Activated CD4-positive, alpha-beta T cell treated with anti-CD3 and anti-CD28 coated beads for 1 hour (primary cell): ENCODE results near the gene RAB6A.
"Not testable (repeated sequence)": the region's sequence is repeated elsewhere in the genome, so short reads cannot be mapped to it uniquely, and the experiment has no call there.

Source experiments
- DNase-seq: peaks from one replicate; pipeline ENCODE4 v3.0.0-alpha.2; 2020

Gene RAB6A

GRCh38 chr11:73761403-73761945 lies 600 bp upstream of the RAB6A start:
- DNase-seq = no peak

DNA sequence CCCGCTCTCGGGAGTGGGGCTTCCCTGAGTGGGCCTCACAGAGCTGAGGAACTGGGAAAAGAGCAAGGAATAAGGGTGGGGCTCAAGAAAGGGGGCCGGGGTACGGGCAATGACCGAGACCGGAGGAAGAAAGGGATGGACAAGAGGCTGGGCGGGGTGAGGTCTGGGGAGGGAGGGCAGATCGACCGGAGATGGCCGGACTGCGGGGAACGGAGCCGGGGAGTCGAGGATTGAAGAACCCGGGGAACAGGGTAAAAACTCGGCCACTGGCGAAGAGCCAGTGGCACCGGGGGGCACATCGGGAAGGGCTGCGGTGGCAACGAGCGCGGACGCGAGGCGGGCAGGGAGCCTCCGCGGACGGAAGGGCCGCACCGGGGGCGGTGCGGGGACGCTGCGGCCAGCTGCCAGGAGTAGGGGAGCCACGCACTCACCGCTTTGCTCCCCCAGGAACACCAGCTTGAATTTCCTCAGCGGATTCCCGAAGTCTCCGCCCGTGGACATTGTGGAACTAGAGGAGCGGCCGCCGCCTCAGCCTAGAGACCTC lies 667 bp downstream of the RAB6A start:
- DNase-seq = no peak

- no peak for DNase-seq
Observed at GRCh38 chr11:73759610-73760134, 1.2 kb downstream of the RAB6A start.

DNA sequence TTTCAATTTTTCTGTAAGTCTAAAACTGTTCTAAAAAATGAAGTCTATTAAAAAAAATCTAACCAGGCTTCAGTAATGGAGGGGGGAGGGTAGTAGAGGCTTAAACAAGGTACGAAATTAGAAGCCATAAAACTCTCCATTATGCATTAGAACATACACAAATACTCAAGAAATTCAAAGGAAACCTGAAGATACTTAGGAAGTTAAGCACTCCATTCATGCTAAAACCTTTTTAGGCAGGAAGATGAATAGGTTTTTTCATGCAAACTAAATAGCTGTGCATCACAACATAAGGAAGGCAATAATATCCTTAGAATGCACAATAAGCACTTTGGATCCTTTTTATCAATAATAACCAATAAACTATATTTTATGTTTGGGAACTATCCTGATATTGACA lies 2.4 kb downstream of the RAB6A start:
- DNase-seq = no peak

- DNase-seq = no peak
Observed at GRCh38 chr11:73757598-73757997, 3.3 kb downstream of the RAB6A start.

DNA sequence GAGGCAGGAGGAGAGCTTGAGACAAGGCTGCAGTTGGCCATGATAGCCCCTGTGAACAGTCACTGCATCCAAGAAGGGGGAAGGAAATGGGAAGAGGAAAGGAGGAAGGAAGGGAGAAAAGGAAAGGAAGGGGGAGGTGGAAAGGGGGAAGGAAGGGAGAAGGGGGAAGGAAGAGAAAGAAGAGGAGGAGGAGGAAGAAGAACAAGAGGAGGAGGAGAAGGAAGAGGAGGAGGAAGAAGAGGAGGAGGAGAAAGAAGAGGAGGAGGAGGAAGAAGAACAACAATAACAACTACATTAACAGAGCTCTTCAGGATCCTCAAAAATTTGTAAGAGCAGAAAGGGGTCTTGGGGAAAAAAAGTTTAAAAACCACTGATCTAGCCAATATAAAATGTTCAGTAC lies 5.2 kb downstream of the RAB6A start:
- DNase-seq = no peak

DNA sequence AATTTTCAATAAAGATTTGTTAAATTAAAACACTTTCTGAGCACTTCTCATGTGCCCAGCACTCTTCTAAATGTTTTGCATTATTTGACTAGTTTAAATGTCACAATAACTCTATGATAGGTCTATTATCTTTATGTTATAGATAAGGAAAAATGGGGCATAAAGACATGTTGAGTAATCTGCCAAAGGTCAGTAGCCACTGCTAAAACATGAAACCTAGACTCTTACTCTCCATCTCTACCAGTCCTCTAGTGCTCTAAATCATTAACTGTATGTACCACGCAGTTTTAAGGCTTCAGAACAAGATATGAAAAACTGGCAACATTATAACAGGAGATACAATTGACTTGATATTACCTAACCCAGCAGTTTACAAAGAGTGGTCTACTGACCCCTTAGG lies 6.9 kb downstream of the RAB6A start:
- no peak for DNase-seq

- no peak for DNase-seq
Observed at GRCh38 chr11:73752903-73753302, 8.0 kb downstream of the RAB6A start.

- no peak for DNase-seq
Observed at GRCh38 chr11:73752216-73752867, 8.5 kb downstream of the RAB6A start.

- DNase-seq = not testable (repeated sequence)
Observed at GRCh38 chr11:73750862-73751261, 10.0 kb downstream of the RAB6A start.

GRCh38 chr11:73750228-73750627 lies 10.6 kb downstream of the RAB6A start:
- no peak for DNase-seq

GRCh38 chr11:73749118-73749517 lies 11.8 kb downstream of the RAB6A start:
- DNase-seq = no peak

- DNase-seq = no peak
Observed at GRCh38 chr11:73748300-73748699, 12.6 kb downstream of the RAB6A start.

GRCh38 chr11:73747762-73748161 lies 13.1 kb downstream of the RAB6A start:
- no peak for DNase-seq

DNA sequence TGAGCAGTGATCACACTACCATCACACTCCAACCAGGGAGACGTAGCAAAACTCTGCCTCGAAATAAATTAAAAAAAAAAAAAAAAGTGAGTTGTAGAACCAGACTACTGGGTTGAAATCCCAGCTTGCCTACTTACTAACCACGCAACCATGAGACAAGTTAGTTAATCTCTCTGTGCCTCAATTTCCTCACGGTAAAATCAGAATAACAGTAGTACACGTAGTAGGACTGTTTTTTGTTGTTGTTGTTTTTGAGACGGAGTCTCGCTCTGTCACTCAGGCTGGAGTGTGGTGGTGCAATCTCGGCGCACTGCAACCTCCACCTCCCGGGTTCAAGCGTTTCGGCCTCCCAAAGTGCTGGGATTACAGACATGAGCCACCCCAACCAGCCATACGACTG lies 14.2 kb downstream of the RAB6A start:
- no peak for DNase-seq

- no peak for DNase-seq
Observed at GRCh38 chr11:73743045-73743444, 17.8 kb downstream of the RAB6A start.

- not testable (repeated sequence) for DNase-seq
Observed at GRCh38 chr11:73735959-73736358, 24.9 kb downstream of the RAB6A start.

DNA sequence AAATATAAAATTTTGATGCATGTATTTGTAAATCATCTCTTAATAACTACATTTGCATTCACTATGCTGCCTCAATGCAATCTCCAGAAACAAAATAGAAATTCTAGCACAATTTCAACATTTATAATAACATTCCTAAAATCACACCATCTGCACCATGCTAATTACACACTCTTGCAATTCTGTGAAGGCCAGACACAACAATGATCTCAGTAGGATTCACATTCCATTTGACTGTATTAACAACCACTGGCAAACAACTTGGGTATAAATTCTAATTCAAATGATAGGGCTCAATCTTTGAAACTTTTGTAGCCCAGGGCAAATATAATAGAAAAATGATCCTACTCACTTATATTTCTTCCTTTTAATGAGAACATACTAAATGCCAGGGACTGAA lies 25.9 kb downstream of the RAB6A start:
- no peak for DNase-seq

GRCh38 chr11:73734011-73734410 lies 26.9 kb downstream of the RAB6A start:
- DNase-seq = not testable (repeated sequence)

DNA sequence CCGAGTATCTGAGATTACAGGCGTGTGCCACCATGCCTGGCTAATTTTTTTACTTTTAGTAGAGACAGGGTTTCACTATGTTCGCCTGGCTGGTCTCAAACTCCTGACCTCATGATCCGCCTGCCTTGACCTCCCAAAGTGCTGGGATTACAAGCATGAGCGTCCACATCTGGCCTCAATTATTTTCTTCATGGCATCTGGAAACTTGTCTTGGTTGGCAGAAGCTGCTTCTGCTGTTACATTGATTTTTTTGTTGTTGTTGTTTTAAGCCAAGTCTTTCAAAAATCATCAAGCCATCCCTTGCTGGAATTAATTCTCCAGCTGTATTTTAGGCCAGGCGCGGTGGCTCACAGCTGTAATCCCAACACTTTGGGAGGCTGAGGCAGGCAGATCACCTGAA lies 27.9 kb downstream of the RAB6A start:
- DNase-seq = not testable (repeated sequence)

- DNase-seq = no peak
Observed at GRCh38 chr11:73729594-73730206, 31.2 kb downstream of the RAB6A start.

- DNase-seq = no peak
Observed at GRCh38 chr11:73728000-73728399, 32.9 kb downstream of the RAB6A start.

GRCh38 chr11:73726825-73727224 lies 34.0 kb downstream of the RAB6A start:
- DNase-seq = no peak

DNA sequence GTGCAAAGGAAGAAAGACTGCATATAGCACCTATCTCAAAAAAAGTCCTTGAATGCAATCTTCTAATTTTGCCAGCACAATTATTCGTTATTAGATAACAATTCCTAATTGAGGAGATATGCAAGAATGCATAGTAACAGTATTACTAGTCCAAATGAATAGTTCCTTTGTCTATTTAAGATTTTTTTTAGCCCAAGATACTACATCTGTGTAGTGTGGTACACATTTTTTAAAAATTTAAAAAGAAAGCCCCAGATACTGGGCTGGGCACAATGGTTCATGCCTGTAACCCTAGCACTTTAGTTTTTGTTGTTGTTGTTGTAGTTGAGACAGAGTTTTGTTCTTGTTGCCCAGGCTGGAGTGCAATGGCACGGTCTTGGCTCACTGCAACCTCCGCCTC lies 43.7 kb downstream of the RAB6A start:
- DNase-seq = no peak
